ENCODE results near the gene PDE4D.

PDE4D gene

GRCh38 chr5:59893429-59894227 lies at the start of gene PDE4D:
PDE4D (minus strand) TSS chr5:59893726.
- H3K4me3 ChIP-seq (ENCODE audit: low read length), result peak within 1 kb of the TSS; percentile 13; the same call in 1 of the 2 replicates

GRCh38 chr5:59937633-59938032 lies 44.1 kb upstream of the PDE4D start:
- no peak overlapping the region for H3K4me3 ChIP-seq (ENCODE audit: low read length)
- TF ChIP-seq, protein P1, sequence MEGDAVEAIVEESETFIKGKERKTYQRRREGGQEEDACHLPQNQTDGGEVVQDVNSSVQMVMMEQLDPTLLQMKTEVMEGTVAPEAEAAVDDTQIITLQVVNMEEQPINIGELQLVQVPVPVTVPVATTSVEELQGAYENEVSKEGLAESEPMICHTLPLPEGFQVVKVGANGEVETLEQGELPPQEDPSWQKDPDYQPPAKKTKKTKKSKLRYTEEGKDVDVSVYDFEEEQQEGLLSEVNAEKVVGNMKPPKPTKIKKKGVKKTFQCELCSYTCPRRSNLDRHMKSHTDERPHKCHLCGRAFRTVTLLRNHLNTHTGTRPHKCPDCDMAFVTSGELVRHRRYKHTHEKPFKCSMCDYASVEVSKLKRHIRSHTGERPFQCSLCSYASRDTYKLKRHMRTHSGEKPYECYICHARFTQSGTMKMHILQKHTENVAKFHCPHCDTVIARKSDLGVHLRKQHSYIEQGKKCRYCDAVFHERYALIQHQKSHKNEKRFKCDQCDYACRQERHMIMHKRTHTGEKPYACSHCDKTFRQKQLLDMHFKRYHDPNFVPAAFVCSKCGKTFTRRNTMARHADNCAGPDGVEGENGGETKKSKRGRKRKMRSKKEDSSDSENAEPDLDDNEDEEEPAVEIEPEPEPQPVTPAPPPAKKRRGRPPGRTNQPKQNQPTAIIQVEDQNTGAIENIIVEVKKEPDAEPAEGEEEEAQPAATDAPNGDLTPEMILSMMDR (conservative IDR thresholded peaks at IDR 0.05; ENCODE audit: low read length), result no peak
- no peak for DNase-seq (ENCODE audit: low read depth)

More at GRCh38 chr5:59893429-59894227, at the start of gene PDE4D:
- peak; percentile 57 for DNase-seq (ENCODE audit: low read depth)
- TF ChIP-seq, protein P1 (conservative IDR thresholded peaks at IDR 0.05; ENCODE audit: low read length), result no peak

- H3K4me3 ChIP-seq (ENCODE audit: low read length), result no peak overlapping the region
- peak; percentile 55 for DNase-seq (ENCODE audit: low read depth)
- TF ChIP-seq, protein P1 (conservative IDR thresholded peaks at IDR 0.05; ENCODE audit: low read length), result peak; percentile 61
Measured at GRCh38 chr5:59923465-59923864, 29.9 kb upstream of the PDE4D start.

GRCh38 chr5:59922220-59922619 lies 28.7 kb upstream of the PDE4D start:
- TF ChIP-seq, protein P1 (conservative IDR thresholded peaks at IDR 0.05; ENCODE audit: low read length), result no peak
- H3K4me3 ChIP-seq (ENCODE audit: low read length), result no peak overlapping the region

GRCh38 chr5:59921816-59922215 lies 28.3 kb upstream of the PDE4D start:
- DNase-seq (ENCODE audit: low read depth), result no peak
- TF ChIP-seq, protein P1 (conservative IDR thresholded peaks at IDR 0.05; ENCODE audit: low read length), result no peak
- no peak overlapping the region for H3K4me3 ChIP-seq (ENCODE audit: low read length)

More at GRCh38 chr5:59922220-59922619, 28.7 kb upstream of the PDE4D start:
- no peak for DNase-seq (ENCODE audit: low read depth)

- TF ChIP-seq, protein P1 (conservative IDR thresholded peaks at IDR 0.05; ENCODE audit: low read length), result no peak
- no peak overlapping the region for H3K4me3 ChIP-seq (ENCODE audit: low read length)
- DNase-seq (ENCODE audit: low read depth), result no peak
Measured at GRCh38 chr5:59919484-59919883, 26.0 kb upstream of the PDE4D start.

GRCh38 chr5:59917121-59917520 lies 23.6 kb upstream of the PDE4D start:
- TF ChIP-seq, protein P1 (conservative IDR thresholded peaks at IDR 0.05; ENCODE audit: low read length), result no peak
- no peak for DNase-seq (ENCODE audit: low read depth)
- H3K4me3 ChIP-seq (ENCODE audit: low read length), result no peak overlapping the region

All from AG10803 (cell line).